Measurements from ENCODE around the gene BMP7.

- TF ChIP-seq, protein P1, sequence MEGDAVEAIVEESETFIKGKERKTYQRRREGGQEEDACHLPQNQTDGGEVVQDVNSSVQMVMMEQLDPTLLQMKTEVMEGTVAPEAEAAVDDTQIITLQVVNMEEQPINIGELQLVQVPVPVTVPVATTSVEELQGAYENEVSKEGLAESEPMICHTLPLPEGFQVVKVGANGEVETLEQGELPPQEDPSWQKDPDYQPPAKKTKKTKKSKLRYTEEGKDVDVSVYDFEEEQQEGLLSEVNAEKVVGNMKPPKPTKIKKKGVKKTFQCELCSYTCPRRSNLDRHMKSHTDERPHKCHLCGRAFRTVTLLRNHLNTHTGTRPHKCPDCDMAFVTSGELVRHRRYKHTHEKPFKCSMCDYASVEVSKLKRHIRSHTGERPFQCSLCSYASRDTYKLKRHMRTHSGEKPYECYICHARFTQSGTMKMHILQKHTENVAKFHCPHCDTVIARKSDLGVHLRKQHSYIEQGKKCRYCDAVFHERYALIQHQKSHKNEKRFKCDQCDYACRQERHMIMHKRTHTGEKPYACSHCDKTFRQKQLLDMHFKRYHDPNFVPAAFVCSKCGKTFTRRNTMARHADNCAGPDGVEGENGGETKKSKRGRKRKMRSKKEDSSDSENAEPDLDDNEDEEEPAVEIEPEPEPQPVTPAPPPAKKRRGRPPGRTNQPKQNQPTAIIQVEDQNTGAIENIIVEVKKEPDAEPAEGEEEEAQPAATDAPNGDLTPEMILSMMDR (IDR thresholded peaks at IDR 0.05): no peak
- no peak for TF ChIP-seq POLR2A (IDR thresholded peaks at IDR 0.05)
Observed at GRCh38 chr20:57128044-57128757, 138.2 kb downstream of the BMP7 start.
